DOHH2 (cell line): Measurements from ENCODE around the gene RASAL2.

ENCODE experiments used
- CTCF ChIP-seq: fragments of 200-600 bp; sonication (generic); IDR thresholded peaks from one replicate; pipeline ENCODE4 v1.5.1; 2014; ENCODE audit warnings: antibody characterized with exemption, mild to moderate bottlenecking, low read depth, low read length; ENCODE audit not compliant: poor library complexity, severe bottlenecking
- EZH2phosphoT487 ChIP-seq: fragments of 200-600 bp; sonication (generic); IDR thresholded peaks from 2 replicates; pipeline ENCODE4 v1.6.1; 2017; ENCODE audit warnings: borderline replicate concordance, mild to moderate bottlenecking, antibody characterized with exemption, low read length, moderate library complexity, mixed read lengths

- TF ChIP-seq EZH2phosphoT487 (no peak), CTCF (no peak)
Measured at GRCh38 chr1:178521241-178521640, 427.3 kb downstream of the RASAL2 start.
